OCI-LY1 (cell line): ENCODE measurements around the gene LVRN.

Experiments used
- H2AFZ ChIP-seq: fragments of 200-600 bp; sonication (generic), shearing (Covaris generic); 2 replicates; pipeline ENCODE4 v1.6.0; 2014; ENCODE audit warnings: antibody characterized with exemption, mild to moderate bottlenecking, low read length
- H3F3A ChIP-seq: fragments of 200-600 bp; sonication (generic), shearing (Covaris generic); 2 replicates; pipeline ENCODE4 v1.6.0; 2014; ENCODE audit warnings: mild to moderate bottlenecking, antibody characterized with exemption, low read length, moderate library complexity; ENCODE audit not compliant: insufficient read depth
- H3K27ac ChIP-seq: fragments of 200-600 bp; sonication (generic); 2 replicates; pipeline ENCODE4 v1.5.1; 2014; ENCODE audit warnings: low read length, mixed run types, mild to moderate bottlenecking, low read depth; ENCODE audit not compliant: poor library complexity, severe bottlenecking
- H3K27me3 ChIP-seq: fragments of 200-600 bp; sonication (generic); 2 replicates; pipeline ENCODE4 v1.6.0; 2014; ENCODE audit warnings: antibody characterized with exemption, mild to moderate bottlenecking, low read length, moderate library complexity; ENCODE audit not compliant: insufficient read depth
- H3K36me3 ChIP-seq: fragments of 200-600 bp; sonication (generic); 2 replicates; pipeline ENCODE4 v1.6.1; 2014; ENCODE audit warnings: mild to moderate bottlenecking, antibody characterized with exemption, low read length, moderate library complexity, mixed read lengths; ENCODE audit not compliant: insufficient read depth
- H3K4me1 ChIP-seq: fragments of 200-600 bp; sonication (generic); 2 replicates; pipeline ENCODE4 v1.5.1; 2014; ENCODE audit warnings: mild to moderate bottlenecking, low read length, moderate library complexity; ENCODE audit not compliant: insufficient read depth, severe bottlenecking
- H3K4me2 ChIP-seq: fragments of 200-600 bp; sonication (generic), shearing (Covaris generic); 2 replicates; pipeline ENCODE4 v1.6.1; 2014; ENCODE audit warnings: low read length
- H3K4me3 ChIP-seq: fragments of 200-600 bp; sonication (generic); 2 replicates; pipeline ENCODE4 v1.5.1; 2014; ENCODE audit warnings: low read length, low read depth, mild to moderate bottlenecking, mixed read lengths; ENCODE audit not compliant: poor library complexity, severe bottlenecking
- H3K79me2 ChIP-seq: fragments of 200-600 bp; shearing (Covaris generic); 2 replicates; pipeline ENCODE4 v1.6.1; 2016; ENCODE audit warnings: mixed run types, low read length, mixed read lengths; ENCODE audit not compliant: insufficient read depth
- H3K9ac ChIP-seq: fragments of 200-600 bp; sonication (generic), shearing (Covaris generic); 2 replicates; pipeline ENCODE4 v1.6.1; 2014; ENCODE audit warnings: mild to moderate bottlenecking, low read length, mixed read lengths
- H3K9me2 ChIP-seq: fragments of 200-600 bp; sonication (generic), shearing (Covaris generic); 2 replicates; pipeline ENCODE4 v1.6.1; 2014; ENCODE audit warnings: low read depth, mild to moderate bottlenecking, low read length, mixed read lengths
- H3K9me3 ChIP-seq: fragments of 200-600 bp; shearing (Covaris generic); 2 replicates; pipeline ENCODE4 v1.6.1; 2014; ENCODE audit warnings: low read length, mixed read lengths
- H4K20me1 ChIP-seq: fragments of 200-600 bp; sonication (generic), shearing (Covaris generic); 2 replicates; pipeline ENCODE4 v1.6.0; 2016; ENCODE audit warnings: mild to moderate bottlenecking, low read length; ENCODE audit not compliant: insufficient read depth
- EZH2 ChIP-seq: fragments of 200-600 bp; sonication (generic), shearing (Covaris generic); IDR thresholded peaks from 2 replicates; pipeline ENCODE4 v1.8.0; 2017; ENCODE audit warnings: borderline replicate concordance, mixed run types, mild to moderate bottlenecking, antibody characterized with exemption, low read length, moderate library complexity, mixed read lengths
- TF ChIP-seq, protein P1 (sequence below): fragments of 200-600 bp; sonication (generic), shearing (Covaris generic); IDR thresholded peaks from 2 replicates; pipeline ENCODE4 v1.5.1; 2017; ENCODE audit warnings: mild to moderate bottlenecking, antibody characterized with exemption, low read length, moderate library complexity, mixed read lengths

LVRN gene

DNA sequence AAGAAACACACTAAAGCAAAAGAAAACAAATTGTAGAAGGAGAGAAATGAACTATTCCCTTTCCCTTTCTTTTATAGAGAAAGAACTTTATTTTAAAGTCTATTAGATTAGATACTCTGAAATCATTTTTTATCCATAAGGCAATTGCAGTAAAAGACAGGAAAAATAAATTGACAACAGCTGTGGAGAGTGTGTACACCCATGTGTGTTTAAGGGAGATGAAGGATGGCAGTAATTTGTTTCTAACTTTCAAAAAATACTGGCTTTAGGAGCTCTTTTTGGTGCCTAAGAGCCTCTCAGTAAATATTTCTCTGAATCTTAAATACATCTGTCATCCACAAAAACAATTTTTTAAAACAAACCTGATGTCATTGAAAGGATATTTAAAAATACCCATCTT lies 51.7 kb downstream of the LVRN start:
- Histone ChIP-seq H3K4me1 (no peaks in the 10 kb centered on the region), H3K9me3 (no peaks in the 10 kb centered on the region), H3K27ac (no peak overlapping the region), H3K4me3 (no peak overlapping the region), H3K36me3 (no peaks in the 10 kb centered on the region), H3K4me2 (no peak overlapping the region), H3K9me2 (no peaks in the 10 kb centered on the region), H3K27me3 (no peaks in the 10 kb centered on the region), H3F3A (no peaks in the 10 kb centered on the region), H2AFZ (no peak overlapping the region), H4K20me1 (no peaks in the 10 kb centered on the region), H3K9ac (no peak overlapping the region), H3K79me2 (no peaks in the 10 kb centered on the region)
- TF ChIP-seq, protein P1, sequence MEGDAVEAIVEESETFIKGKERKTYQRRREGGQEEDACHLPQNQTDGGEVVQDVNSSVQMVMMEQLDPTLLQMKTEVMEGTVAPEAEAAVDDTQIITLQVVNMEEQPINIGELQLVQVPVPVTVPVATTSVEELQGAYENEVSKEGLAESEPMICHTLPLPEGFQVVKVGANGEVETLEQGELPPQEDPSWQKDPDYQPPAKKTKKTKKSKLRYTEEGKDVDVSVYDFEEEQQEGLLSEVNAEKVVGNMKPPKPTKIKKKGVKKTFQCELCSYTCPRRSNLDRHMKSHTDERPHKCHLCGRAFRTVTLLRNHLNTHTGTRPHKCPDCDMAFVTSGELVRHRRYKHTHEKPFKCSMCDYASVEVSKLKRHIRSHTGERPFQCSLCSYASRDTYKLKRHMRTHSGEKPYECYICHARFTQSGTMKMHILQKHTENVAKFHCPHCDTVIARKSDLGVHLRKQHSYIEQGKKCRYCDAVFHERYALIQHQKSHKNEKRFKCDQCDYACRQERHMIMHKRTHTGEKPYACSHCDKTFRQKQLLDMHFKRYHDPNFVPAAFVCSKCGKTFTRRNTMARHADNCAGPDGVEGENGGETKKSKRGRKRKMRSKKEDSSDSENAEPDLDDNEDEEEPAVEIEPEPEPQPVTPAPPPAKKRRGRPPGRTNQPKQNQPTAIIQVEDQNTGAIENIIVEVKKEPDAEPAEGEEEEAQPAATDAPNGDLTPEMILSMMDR, result no peak
- TF ChIP-seq EZH2, result no peak

DNA sequence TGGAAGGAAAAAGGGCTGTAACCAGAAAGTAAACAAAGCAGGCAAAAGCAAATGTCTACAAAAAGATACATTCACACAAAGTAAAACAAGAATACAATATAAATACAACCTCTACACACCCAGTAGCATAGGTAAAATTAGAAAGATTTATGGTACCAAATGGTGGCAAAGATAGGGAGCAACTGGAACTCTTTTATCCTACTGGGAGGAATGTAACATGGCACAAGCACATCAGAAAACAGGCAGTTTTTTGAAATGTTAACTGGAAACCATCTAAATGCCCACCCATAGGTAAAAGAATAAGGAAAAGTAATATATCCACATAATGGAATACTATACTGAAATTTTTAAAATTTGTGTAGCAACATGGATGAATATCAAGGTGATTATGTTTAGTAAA lies 61.3 kb downstream of the LVRN start:
- Histone ChIP-seq H3K9me3 (no peaks in the 10 kb centered on the region), H3K9ac (no peak overlapping the region), H3K27ac (no peak overlapping the region), H2AFZ (no peak overlapping the region), H3F3A (no peaks in the 10 kb centered on the region), H3K4me3 (no peak overlapping the region), H3K79me2 (no peaks in the 10 kb centered on the region), H3K4me2 (no peak overlapping the region), H3K27me3 (no peaks in the 10 kb centered on the region), H3K36me3 (no peaks in the 10 kb centered on the region), H3K9me2 (no peaks in the 10 kb centered on the region), H3K4me1 (no peaks in the 10 kb centered on the region), H4K20me1 (no peaks in the 10 kb centered on the region)
- TF ChIP-seq, protein P1, result no peak
- no peak for TF ChIP-seq EZH2

DNA sequence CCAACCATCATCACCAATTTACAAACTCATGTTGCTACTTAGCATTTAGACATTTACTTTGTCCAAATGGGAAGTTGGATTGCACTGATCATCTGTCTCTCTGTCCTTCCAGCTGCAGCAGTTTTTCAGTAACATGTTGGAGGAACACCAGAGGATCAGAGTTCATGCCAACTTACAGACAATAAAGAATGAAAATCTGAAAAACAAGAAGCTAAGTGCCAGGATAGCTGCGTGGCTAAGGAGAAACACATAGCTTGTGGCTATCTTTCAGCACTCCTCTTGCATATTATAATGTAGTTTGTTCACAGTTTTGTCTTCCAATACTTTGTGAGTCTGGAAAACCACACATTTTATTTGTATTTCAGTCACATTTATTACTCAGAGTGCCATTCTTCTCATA lies 63.6 kb downstream of the LVRN start:
- TF ChIP-seq EZH2, result no peak
- TF ChIP-seq, protein P1, result no peak
- Histone ChIP-seq H3K4me1 (no peaks in the 10 kb centered on the region), H3K27me3 (no peaks in the 10 kb centered on the region), H3K9me3 (no peaks in the 10 kb centered on the region), H2AFZ (no peak overlapping the region), H3K27ac (no peak overlapping the region), H3K36me3 (no peaks in the 10 kb centered on the region), H3K9me2 (no peaks in the 10 kb centered on the region), H3K4me2 (no peak overlapping the region), H3K4me3 (no peak overlapping the region), H4K20me1 (no peaks in the 10 kb centered on the region), H3K9ac (no peak overlapping the region), H3F3A (no peaks in the 10 kb centered on the region), H3K79me2 (no peaks in the 10 kb centered on the region)
